IMR-90 (cell line): ENCODE measurements around the gene H1-8. TPM values are rescaled to one million over a fixed set of nuclear protein-coding genes. Genes with fewer than 3 reads are reported as not detected.
"Not testable (repeated sequence)": the region's sequence is repeated elsewhere in the genome, so short reads cannot be mapped to it uniquely, and the experiment has no call there.

Experiments
- ATAC-seq: fragments of 200-7000 bp; cut with Tn5 transposase; 2 replicates; pipeline ENCODE4 v1.9.1; 2020; ENCODE audit warnings: low read depth, mild to moderate bottlenecking, moderate library complexity
- BruUV-seq: library from RNA; stranded (reverse); fragments of 400-500 nt; replicated peaks from 2 replicates; lab custom pipeline; 2021; lab: Mats Ljungman, UMichigan
- CTCF ChIA-PET: fragments of 300-600 bp; formaldehyde crosslinking; extraction: SDS; loops from one replicate; lab custom pipeline; 2021; ENCODE audit warnings: antibody characterized with exemption; lab: Yijun Ruan, JAX
- POLR2A ChIA-PET: fragments of 300-600 bp; sonication (Branson Sonifier 250); formaldehyde crosslinking; loops from one replicate; lab custom pipeline; 2022; ENCODE audit warnings: antibody characterized with exemption; ENCODE audit not compliant: unreplicated experiment; lab: Charles Lee
- DNase-seq: peaks from one replicate; pipeline ENCODE4 v3.0.0; 2013
- H2AFZ ChIP-seq: replicated peaks from 2 replicates; pipeline ENCODE3; 2013; ENCODE audit warnings: low read length, mild to moderate bottlenecking; ENCODE audit not compliant: poor library complexity
- H2AK5ac ChIP-seq: 2 replicates; pipeline ENCODE4 v1.6.1; 2013; ENCODE audit warnings: low read depth, low read length, inconsistent platforms
- H2AK9ac ChIP-seq: replicated peaks from 2 replicates; pipeline ENCODE3; 2013; ENCODE audit warnings: mild to moderate bottlenecking, low read depth, low read length, moderate library complexity; ENCODE audit not compliant: poor library complexity
- H2BK120ac ChIP-seq: 2 replicates; pipeline ENCODE4 v1.6.1; 2013; ENCODE audit warnings: low read depth, low read length, inconsistent platforms
- H2BK15ac ChIP-seq: 3 replicates; pipeline ENCODE4 v1.6.1; 2013; ENCODE audit warnings: low read depth, low read length, inconsistent platforms
- H2BK20ac ChIP-seq: 2 replicates; pipeline ENCODE4 v1.6.1; 2013; ENCODE audit warnings: low read depth, mild to moderate bottlenecking, inconsistent platforms, low read length, moderate library complexity
- H2BK5ac ChIP-seq: 2 replicates; pipeline ENCODE4 v1.6.1; 2013; ENCODE audit warnings: mild to moderate bottlenecking, low read depth, low read length, inconsistent platforms; ENCODE audit not compliant: poor library complexity, severe bottlenecking
- H3K14ac ChIP-seq: replicated peaks from 2 replicates; pipeline ENCODE4 v1.6.1; 2013; ENCODE audit warnings: low read depth, low read length, inconsistent platforms
- H3K18ac ChIP-seq: 2 replicates; pipeline ENCODE4 v1.6.1; 2013; ENCODE audit warnings: low read depth, low read length, control low read depth
- H3K23ac ChIP-seq: 2 replicates; pipeline ENCODE4 v1.6.1; 2013; ENCODE audit warnings: low read depth, low read length, inconsistent platforms
- H3K27ac ChIP-seq: 2 replicates; pipeline ENCODE4 v1.5.1; 2013; ENCODE audit warnings: mild to moderate bottlenecking, control low read depth, low read length; ENCODE audit not compliant: insufficient read depth
- H3K27me3 ChIP-seq: 2 replicates; pipeline ENCODE4 v1.6.1; 2013; ENCODE audit warnings: low read length; ENCODE audit not compliant: control insufficient read depth, insufficient read depth
- H3K36me3 ChIP-seq: 2 replicates; pipeline ENCODE4 v1.6.1; 2013; ENCODE audit warnings: low read length, mixed read lengths; ENCODE audit not compliant: control insufficient read depth, insufficient read depth
- H3K4ac ChIP-seq: 2 replicates; pipeline ENCODE4 v1.6.1; 2013; ENCODE audit warnings: low read depth, low read length, inconsistent platforms
- H3K4me1 ChIP-seq: 2 replicates; pipeline ENCODE4 v1.6.1; 2013; ENCODE audit warnings: low read length, mixed read lengths; ENCODE audit not compliant: control insufficient read depth, insufficient read depth
- H3K4me2 ChIP-seq: 2 replicates; pipeline ENCODE4 v1.6.1; 2013; ENCODE audit warnings: low read depth, mild to moderate bottlenecking, control low read depth, low read length, moderate library complexity
- H3K4me3 ChIP-seq: 2 replicates; pipeline ENCODE4 v1.5.1; 2013; ENCODE audit warnings: low read depth, mild to moderate bottlenecking, control low read depth, low read length, moderate library complexity; ENCODE audit not compliant: insufficient read depth
- H3K56ac ChIP-seq: 2 replicates; pipeline ENCODE4 v1.6.1; 2013; ENCODE audit warnings: low read length, inconsistent platforms; ENCODE audit not compliant: insufficient read depth; ENCODE audit errors: extremely low read depth
- H3K79me1 ChIP-seq, 2 experiments: 2 replicates each; pipeline ENCODE4 v1.6.1; 2013; ENCODE audit warnings: low read length in 2 of 2, inconsistent platforms in 1 of 2, low read depth in 1 of 2
- H3K9ac ChIP-seq: 2 replicates; pipeline ENCODE4 v1.6.1; 2013; ENCODE audit warnings: low read depth, low read length, control low read depth
- H3K9me1 ChIP-seq: 2 replicates; pipeline ENCODE4 v1.6.1; 2013; ENCODE audit warnings: low read length, inconsistent platforms; ENCODE audit not compliant: insufficient read depth
- H3K9me3 ChIP-seq: 2 replicates; pipeline ENCODE4 v1.6.1; 2013; ENCODE audit warnings: low read length; ENCODE audit not compliant: control insufficient read depth, insufficient read depth
- H4K20me1 ChIP-seq: 2 replicates; pipeline ENCODE4 v1.6.1; 2013; ENCODE audit warnings: low read length, inconsistent platforms; ENCODE audit not compliant: insufficient read depth
- H4K5ac ChIP-seq: 2 replicates; pipeline ENCODE4 v1.6.1; 2013; ENCODE audit warnings: mild to moderate bottlenecking, low read depth, low read length, control low read depth
- H4K8ac ChIP-seq, 2 experiments: 2 replicates each; pipeline ENCODE4 v1.6.1; 2013; ENCODE audit warnings: low read depth in 2 of 2, low read length in 2 of 2, control low read depth in 1 of 2, inconsistent platforms in 1 of 2
- H4K91ac ChIP-seq: 2 replicates; pipeline ENCODE4 v1.6.1; 2013; ENCODE audit warnings: low read depth, low read length, inconsistent platforms; ENCODE audit not compliant: insufficient read depth
- WGBS, 2 experiments: methylation state at CpG; one replicate each; pipeline versions ENCODE4 v1.1.5 to v1.1.7; 2013; ENCODE audit warnings: missing lambda C conversion rate in 2 of 2; ENCODE audit not compliant: insufficient read length in 1 of 2; ENCODE audit errors: extremely low coverage in 2 of 2; 5-methylcytosine and 5-hydroxymethylcytosine counted together
- dilution Hi-C: fragments of 300-500 bp; cut with HindIII; formaldehyde crosslinking; loops from one replicate; pipeline ENCODE4 v1.14.3; 2018; ENCODE audit warnings: low sequenced_read_pairs; ENCODE audit not compliant: unreplicated experiment
- in situ Hi-C: fragments of 300-500 bp; cut with MboI; formaldehyde crosslinking; loops from 3 replicates; pipeline ENCODE4 v1.14.3; 2019; ENCODE audit warnings: low sequenced_read_pairs, inconsistent platforms, mixed read lengths
- intact Hi-C: fragments of 100-400 bp; cut with micrococcal nuclease; formaldehyde crosslinking; loops from 2 replicates; pipeline ENCODE4 v1.10.0; 2022
- polyA plus RNA-seq, 3 experiments: library from polyadenylated mRNA; depleted of rRNA; stranded (reverse); fragments of >200 nt; gene quantifications; 2 replicates each; pipeline ENCODE4 v1.2.3, GENCODE V29; 2012; ENCODE audit warnings: low replicate concordance in 1 of 3
- total RNA-seq: library from RNA; depleted of rRNA; stranded (reverse); fragments of >200 nt; gene quantifications from 2 replicates; pipeline ENCODE4 v1.2.3, GENCODE V29; 2012

H1-8 gene
- total and polyA plus RNA-seq, 2 of the 4 experiments (the other 2 are of a cell fraction), result not detected

DNA sequence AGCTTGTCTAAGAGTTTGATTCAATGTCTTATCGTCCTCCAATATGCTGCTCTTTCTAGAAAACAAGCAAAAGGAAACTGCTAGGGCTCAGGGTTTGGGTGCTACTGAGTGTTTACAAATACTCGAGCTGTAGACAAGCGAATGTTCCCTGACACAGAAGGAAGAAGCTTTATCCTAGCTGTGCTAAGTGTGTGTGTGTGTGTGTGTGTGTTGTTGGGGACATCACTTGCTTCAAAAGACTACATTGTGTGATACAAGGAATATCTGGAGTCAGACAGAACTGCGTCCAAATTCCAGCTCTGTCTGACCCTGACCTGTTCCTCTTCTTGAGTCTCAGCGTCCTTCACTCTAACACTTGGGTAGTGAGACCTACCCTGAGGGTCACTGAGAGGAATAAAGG, 48.5 kb upstream of the H1-8 start:
- Histone ChIP-seq H4K91ac (peak overlapping the region; percentile 92), H3K4me2 (peak overlapping the region; percentile 52), H3K27ac (peak overlapping the region; percentile 92), H3K4ac (peak overlapping the region; percentile 74), H3K9ac (peak overlapping the region; percentile 52; the same call in 1 of the 2 replicates), H3K18ac (peak overlapping the region; percentile 97), H3K14ac (peak overlapping the region; percentile 57), H3K56ac (peak overlapping the region; percentile 85), H3K79me1 (peaks cover 2 to 46% of the 10 kb centered on the region in 2 experiments; a peak in 2 of 4 replicates), H2BK120ac (peak overlapping the region; percentile 83), H4K5ac (peak overlapping the region; percentile 88), H2AK9ac (peak overlapping the region; percentile 13), H4K8ac (peak overlapping the region; percentile 53 to 81), H3K9me1 (peaks cover 29% of the 10 kb centered on the region), H2BK5ac (peak overlapping the region; percentile 97), H2AK5ac (peak overlapping the region; percentile 99), H3K4me1 (peaks cover 41% of the 10 kb centered on the region), H2BK15ac (peak overlapping the region; percentile 93), H2BK20ac (peak overlapping the region; percentile 78), H3K23ac (peak overlapping the region; percentile 57; the same call in 1 of the 2 replicates)
- BruUV-seq, H2AFZ ChIP-seq, H3K4me3 ChIP-seq, H4K20me1 ChIP-seq, H3K9me3 ChIP-seq, POLR2A ChIA-PET, H3K27me3 ChIP-seq, H3K36me3 ChIP-seq, dilution Hi-C loops, intact Hi-C loops: not testable (repeated sequence)
- CTCF ChIA-PET, result interaction anchor here (1.2 kb wide), 1 partner anchor 53 kb away, joined by 4 read pairs; no protein-coding TSS in a partner anchor
- in situ Hi-C loops, result loop anchor here (5.0 kb wide), 3 partner anchors 108 to 433 kb away; no protein-coding TSS in a partner anchor
- ATAC-seq (peak; percentile 2), DNase-seq (peak; percentile 27)
- 45% methylated on average over 3 of the region's 5 CpGs; no CpG with 5 or more reads in 1 of the 2 experiments for WGBS, 2 experiments
